HepG2 (cell line): Measurements from ENCODE around the gene PNLDC1. TPM values are rescaled to one million over a fixed set of nuclear protein-coding genes. Genes with fewer than 3 reads are reported as not detected.

Experiments
- CREM ChIP-seq, 2 experiments: sonication (generic) in 1 of 2; formaldehyde crosslinking in 1 of 2; IDR thresholded peaks; 2 replicates each; pipeline versions ENCODE4 v1.4.0 to v1.6.1; 2016 to 2020; ENCODE audit warnings: antibody characterized with exemption in 1 of 2, mild to moderate bottlenecking in 1 of 2, missing genetic modification reagents in 1 of 2
- DR1 ChIP-seq: sonication (generic); formaldehyde crosslinking; IDR thresholded peaks from 2 replicates; pipeline ENCODE4 v1.8.0; 2021; ENCODE audit warnings: mild to moderate bottlenecking, missing genetic modification reagents, inconsistent platforms
- GABPA ChIP-seq, 2 experiments: IDR thresholded peaks; 2 replicates each; pipeline ENCODE4 v1.6.1; 2011 to 2016; ENCODE audit warnings: low read depth in 2 of 2, low read length in 1 of 2, missing biosample characterization in 1 of 2, missing genetic modification characterization in 1 of 2
- KLF12 ChIP-seq: sonication (generic); formaldehyde crosslinking; IDR thresholded peaks from 2 replicates; pipeline ENCODE4 v1.4.0; 2020; ENCODE audit warnings: missing genetic modification reagents, borderline replicate concordance
- KLF6 ChIP-seq: IDR thresholded peaks from 2 replicates; pipeline ENCODE4 v1.8.0; 2016; ENCODE audit warnings: missing biosample characterization, missing genetic modification reagents
- KMT2B ChIP-seq: IDR thresholded peaks from 2 replicates; pipeline ENCODE4 v1.6.1; 2016; ENCODE audit warnings: missing genetic modification reagents, missing compliant biosample characterization
- MAF1 ChIP-seq: sonication (generic); formaldehyde crosslinking; IDR thresholded peaks from 2 replicates; pipeline ENCODE4 v1.5.0; 2020; ENCODE audit warnings: missing genetic modification reagents, borderline replicate concordance
- NPAS2 ChIP-seq: sonication (generic); formaldehyde crosslinking; IDR thresholded peaks from 2 replicates; pipeline ENCODE4 v1.8.0; 2022; ENCODE audit warnings: mild to moderate bottlenecking, missing genetic modification reagents, borderline replicate concordance
- RAD21 ChIP-seq: fragments of 450-650 bp; formaldehyde crosslinking; IDR thresholded peaks from 2 replicates; pipeline ENCODE4 v1.5.0; 2020; ENCODE audit warnings: mild to moderate bottlenecking
- SMARCE1 ChIP-seq: fragments of 450-650 bp; IDR thresholded peaks from 2 replicates; pipeline ENCODE4 v1.6.1; 2017; ENCODE audit warnings: borderline replicate concordance
- TRIM24 ChIP-seq: sonication (generic); formaldehyde crosslinking; IDR thresholded peaks from 2 replicates; pipeline ENCODE4 v1.8.0; 2022; ENCODE audit warnings: mild to moderate bottlenecking, missing genetic modification reagents
- ZKSCAN1 ChIP-seq: fragments of 150-350 bp; IDR thresholded peaks from 2 replicates; pipeline ENCODE4 v1.6.1; 2014; ENCODE audit warnings: low read length
- ZNF10 ChIP-seq: sonication (generic); formaldehyde crosslinking; IDR thresholded peaks from 2 replicates; pipeline ENCODE4 v1.4.0; 2020; ENCODE audit warnings: mild to moderate bottlenecking, low read depth, missing genetic modification reagents, borderline replicate concordance
- ZNF260 ChIP-seq: sonication (generic); formaldehyde crosslinking; IDR thresholded peaks from 2 replicates; pipeline ENCODE4 v1.4.0; 2020; ENCODE audit warnings: missing genetic modification reagents, low read depth, mild to moderate bottlenecking, borderline replicate concordance
- ZNF3 ChIP-seq: IDR thresholded peaks from 2 replicates; pipeline ENCODE4 v1.7.0; 2017; ENCODE audit warnings: inconsistent platforms
- ZSCAN29 ChIP-seq: sonication (generic); formaldehyde crosslinking; conservative IDR thresholded peaks from 2 replicates; pipeline ENCODE4 v1.4.0; 2020; ENCODE audit warnings: mild to moderate bottlenecking, missing genetic modification reagents
- polyA plus RNA-seq, 8 experiments: library from polyadenylated mRNA; depleted of rRNA in 3 of 8; stranded (reverse) in 7 of 8; unstranded in 1 of 8; fragments of >200 nt; fragmentation: Illumina TruSeq in 4 of 8; extraction: Trizol in 4 of 8; gene quantifications; 2 replicates each; pipeline versions ENCODE4 v1.2.1 to v1.2.3, GENCODE V29; 2011 to 2016; ENCODE audit warnings: low read depth in 4 of 8, missing spikeins in 1 of 8, mixed read lengths in 1 of 8; ENCODE audit not compliant: insufficient read depth in 1 of 8
- total RNA-seq, 5 experiments: library from RNA; depleted of rRNA; stranded (reverse); fragments of >200 nt; fragmentation: Illumina TruSeq; extraction: Trizol; gene quantifications; 2 replicates each; pipeline ENCODE4 v1.2.3, GENCODE V29; 2016; ENCODE audit warnings: low read depth in 1 of 5
- TF ChIP-seq, protein P1 (sequence below): fragments of 450-650 bp; IDR thresholded peaks from 2 replicates; pipeline ENCODE4 v1.6.1; 2017
- TF ChIP-seq, protein P2 (sequence below): IDR thresholded peaks from 2 replicates; pipeline ENCODE4 v1.6.1; 2012; ENCODE audit warnings: low read depth, low read length, improper control_type of control experiment
- TF ChIP-seq, protein P3 (sequence below): sonication (generic); formaldehyde crosslinking; IDR thresholded peaks from 2 replicates; pipeline ENCODE4 v1.5.1; 2020; ENCODE audit warnings: missing genetic modification reagents, mild to moderate bottlenecking, borderline replicate concordance
- TF ChIP-seq, protein P4 (sequence below): IDR thresholded peaks from 2 replicates; pipeline ENCODE4 v1.6.1; 2016; ENCODE audit warnings: missing compliant biosample characterization, missing genetic modification reagents, borderline replicate concordance
- TF ChIP-seq, protein P5 (sequence below): IDR thresholded peaks from 2 replicates; pipeline ENCODE4 v1.6.1; 2016; ENCODE audit warnings: control low read depth

PNLDC1 gene
- total and polyA plus RNA-seq, 2 of the 13 experiments (the other 11 are each of a cell fraction or from before 2014, with no cell fraction given): not detected

DNA sequence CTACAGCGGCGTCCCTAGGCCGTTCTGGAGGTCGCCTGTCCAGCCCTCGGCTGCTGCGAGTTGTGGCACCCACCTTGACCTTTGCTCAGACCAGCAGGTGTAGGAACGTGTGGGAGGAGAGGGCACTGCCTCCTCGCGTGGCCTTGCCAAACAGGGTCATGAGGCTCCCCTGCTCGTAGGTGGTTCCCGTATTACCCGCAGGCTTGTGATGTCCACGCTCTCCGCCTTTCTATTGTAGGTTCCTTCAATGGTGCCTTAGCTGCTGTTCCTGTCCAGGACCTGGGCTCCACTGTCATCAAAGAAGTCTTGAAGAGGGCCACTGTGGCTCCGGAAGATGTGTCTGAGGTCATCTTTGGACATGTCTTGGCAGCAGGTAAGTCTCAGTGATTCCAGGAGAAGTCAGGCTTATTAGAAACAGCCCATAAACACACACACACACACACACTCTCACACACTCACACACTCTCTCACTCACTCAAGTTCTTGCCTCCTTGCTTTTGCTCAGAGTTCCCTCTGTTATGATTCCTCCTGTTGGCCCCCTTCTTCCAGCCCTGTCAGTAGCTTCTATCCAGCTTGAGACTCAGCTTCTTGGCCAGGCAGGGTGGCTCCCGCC is 37.3 kb upstream of the PNLDC1 start (continued):
- TF ChIP-seq, protein P1, sequence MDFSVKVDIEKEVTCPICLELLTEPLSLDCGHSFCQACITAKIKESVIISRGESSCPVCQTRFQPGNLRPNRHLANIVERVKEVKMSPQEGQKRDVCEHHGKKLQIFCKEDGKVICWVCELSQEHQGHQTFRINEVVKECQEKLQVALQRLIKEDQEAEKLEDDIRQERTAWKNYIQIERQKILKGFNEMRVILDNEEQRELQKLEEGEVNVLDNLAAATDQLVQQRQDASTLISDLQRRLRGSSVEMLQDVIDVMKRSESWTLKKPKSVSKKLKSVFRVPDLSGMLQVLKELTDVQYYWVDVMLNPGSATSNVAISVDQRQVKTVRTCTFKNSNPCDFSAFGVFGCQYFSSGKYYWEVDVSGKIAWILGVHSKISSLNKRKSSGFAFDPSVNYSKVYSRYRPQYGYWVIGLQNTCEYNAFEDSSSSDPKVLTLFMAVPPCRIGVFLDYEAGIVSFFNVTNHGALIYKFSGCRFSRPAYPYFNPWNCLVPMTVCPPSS: no peak
- no peak for TF ChIP-seq SMARCE1
- TF ChIP-seq, protein P2, sequence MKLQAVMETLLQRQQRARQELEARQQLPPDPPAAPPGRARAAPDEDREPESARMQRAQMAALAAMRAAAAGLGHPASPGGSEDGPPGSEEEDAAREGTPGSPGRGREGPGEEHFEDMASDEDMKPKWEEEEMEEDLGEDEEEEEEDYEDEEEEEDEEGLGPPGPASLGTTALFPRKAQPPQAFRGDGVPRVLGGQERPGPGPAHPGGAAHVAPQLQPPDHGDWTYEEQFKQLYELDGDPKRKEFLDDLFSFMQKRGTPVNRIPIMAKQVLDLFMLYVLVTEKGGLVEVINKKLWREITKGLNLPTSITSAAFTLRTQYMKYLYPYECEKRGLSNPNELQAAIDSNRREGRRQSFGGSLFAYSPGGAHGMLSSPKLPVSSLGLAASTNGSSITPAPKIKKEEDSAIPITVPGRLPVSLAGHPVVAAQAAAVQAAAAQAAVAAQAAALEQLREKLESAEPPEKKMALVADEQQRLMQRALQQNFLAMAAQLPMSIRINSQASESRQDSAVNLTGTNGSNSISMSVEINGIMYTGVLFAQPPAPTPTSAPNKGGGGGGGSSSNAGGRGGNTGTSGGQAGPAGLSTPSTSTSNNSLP: no peak
- TF ChIP-seq DR1: no peak
- TF ChIP-seq, protein P3, sequence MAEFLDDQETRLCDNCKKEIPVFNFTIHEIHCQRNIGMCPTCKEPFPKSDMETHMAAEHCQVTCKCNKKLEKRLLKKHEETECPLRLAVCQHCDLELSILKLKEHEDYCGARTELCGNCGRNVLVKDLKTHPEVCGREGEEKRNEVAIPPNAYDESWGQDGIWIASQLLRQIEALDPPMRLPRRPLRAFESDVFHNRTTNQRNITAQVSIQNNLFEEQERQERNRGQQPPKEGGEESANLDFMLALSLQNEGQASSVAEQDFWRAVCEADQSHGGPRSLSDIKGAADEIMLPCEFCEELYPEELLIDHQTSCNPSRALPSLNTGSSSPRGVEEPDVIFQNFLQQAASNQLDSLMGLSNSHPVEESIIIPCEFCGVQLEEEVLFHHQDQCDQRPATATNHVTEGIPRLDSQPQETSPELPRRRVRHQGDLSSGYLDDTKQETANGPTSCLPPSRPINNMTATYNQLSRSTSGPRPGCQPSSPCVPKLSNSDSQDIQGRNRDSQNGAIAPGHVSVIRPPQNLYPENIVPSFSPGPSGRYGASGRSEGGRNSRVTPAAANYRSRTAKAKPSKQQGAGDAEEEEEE: peak; percentile 97; the same call in 1 of the 2 replicates
- no peak for TF ChIP-seq ZSCAN29 (CRISPR knock-in tag)
- TF ChIP-seq KLF6 (CRISPR knock-in tag): no peak
- no peak for TF ChIP-seq ZKSCAN1
- TF ChIP-seq ZNF3 (CRISPR knock-in tag): no peak
- no peak for TF ChIP-seq CREM (IDR thresholded peaks at IDR 0.05)
- no peak for TF ChIP-seq CREM (CRISPR knock-in tag; IDR thresholded peaks at IDR 0.05)
- TF ChIP-seq RAD21: 0 out of 2 replicates have a peak, but pooled peaks have one; percentile 12
- TF ChIP-seq KMT2B (CRISPR knock-in tag): no peak
- no peak; the same call in 1 of the 2 replicates for TF ChIP-seq MAF1
- TF ChIP-seq, protein P4, sequence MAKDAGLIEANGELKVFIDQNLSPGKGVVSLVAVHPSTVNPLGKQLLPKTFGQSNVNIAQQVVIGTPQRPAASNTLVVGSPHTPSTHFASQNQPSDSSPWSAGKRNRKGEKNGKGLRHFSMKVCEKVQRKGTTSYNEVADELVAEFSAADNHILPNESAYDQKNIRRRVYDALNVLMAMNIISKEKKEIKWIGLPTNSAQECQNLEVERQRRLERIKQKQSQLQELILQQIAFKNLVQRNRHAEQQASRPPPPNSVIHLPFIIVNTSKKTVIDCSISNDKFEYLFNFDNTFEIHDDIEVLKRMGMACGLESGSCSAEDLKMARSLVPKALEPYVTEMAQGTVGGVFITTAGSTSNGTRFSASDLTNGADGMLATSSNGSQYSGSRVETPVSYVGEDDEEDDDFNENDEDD (CRISPR knock-in tag): 0 out of 2 replicates have a peak, but pooled peaks have one; percentile 25
- no peak for TF ChIP-seq TRIM24
- TF ChIP-seq, protein P5, sequence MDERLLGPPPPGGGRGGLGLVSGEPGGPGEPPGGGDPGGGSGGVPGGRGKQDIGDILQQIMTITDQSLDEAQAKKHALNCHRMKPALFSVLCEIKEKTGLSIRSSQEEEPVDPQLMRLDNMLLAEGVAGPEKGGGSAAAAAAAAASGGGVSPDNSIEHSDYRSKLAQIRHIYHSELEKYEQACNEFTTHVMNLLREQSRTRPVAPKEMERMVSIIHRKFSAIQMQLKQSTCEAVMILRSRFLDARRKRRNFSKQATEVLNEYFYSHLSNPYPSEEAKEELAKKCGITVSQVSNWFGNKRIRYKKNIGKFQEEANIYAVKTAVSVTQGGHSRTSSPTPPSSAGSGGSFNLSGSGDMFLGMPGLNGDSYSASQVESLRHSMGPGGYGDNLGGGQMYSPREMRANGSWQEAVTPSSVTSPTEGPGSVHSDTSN: no peak
- no peak; the same call in 1 of the 2 replicates for TF ChIP-seq KLF12
- TF ChIP-seq ZNF260 (CRISPR knock-in tag): no peak
- no peak for TF ChIP-seq ZNF10
- TF ChIP-seq GABPA (IDR thresholded peaks at IDR 0.05; ENCODE audit: low read depth, low read length): no peak
- TF ChIP-seq GABPA (CRISPR knock-in tag; IDR thresholded peaks at IDR 0.05; ENCODE audit: low read depth): peak; percentile 8; the same call in 1 of the 2 replicates
- TF ChIP-seq NPAS2 (CRISPR knock-in tag): no peak
